DOHH2 (cell line): Measurements from ENCODE around the gene DONSON.

ENCODE experiments used
- H3F3A ChIP-seq: fragments of 200-600 bp; sonication (generic), shearing (Covaris generic); 2 replicates; pipeline ENCODE4 v1.6.0; 2016; ENCODE audit warnings: antibody characterized with exemption, mild to moderate bottlenecking; ENCODE audit not compliant: control insufficient read depth, insufficient read depth
- H3K27ac ChIP-seq: fragments of 200-600 bp; sonication (generic); 2 replicates; pipeline ENCODE4 v1.5.1; 2014; ENCODE audit warnings: low read depth, mild to moderate bottlenecking, low read length, moderate library complexity
- H3K27me3 ChIP-seq: fragments of 200-600 bp; sonication (generic); 2 replicates; pipeline ENCODE4 v1.6.1; 2014; ENCODE audit warnings: mild to moderate bottlenecking, low read length, mixed read lengths; ENCODE audit not compliant: control insufficient read depth
- H3K36me3 ChIP-seq: fragments of 200-600 bp; sonication (generic); 2 replicates; pipeline ENCODE4 v1.6.1; 2014; ENCODE audit warnings: mild to moderate bottlenecking, low read length, moderate library complexity, mixed read lengths; ENCODE audit not compliant: control insufficient read depth
- H3K4me1 ChIP-seq: fragments of 200-600 bp; sonication (generic); 2 replicates; pipeline ENCODE4 v1.6.1; 2014; ENCODE audit warnings: mild to moderate bottlenecking, low read length, mixed read lengths; ENCODE audit not compliant: control insufficient read depth
- H3K4me2 ChIP-seq: fragments of 200-600 bp; sonication (generic); 2 replicates; pipeline ENCODE4 v1.6.0; 2014; ENCODE audit warnings: mild to moderate bottlenecking, low read length, moderate library complexity
- H3K4me3 ChIP-seq: fragments of 200-600 bp; sonication (generic); 2 replicates; pipeline ENCODE4 v1.5.1; 2014; ENCODE audit warnings: mild to moderate bottlenecking, low read length, mixed read lengths
- H3K79me2 ChIP-seq: fragments of 200-600 bp; sonication (generic); 2 replicates; pipeline ENCODE4 v1.6.1; 2014; ENCODE audit warnings: mild to moderate bottlenecking, low read length, mixed read lengths; ENCODE audit not compliant: control insufficient read depth
- H3K9me2 ChIP-seq: fragments of 200-600 bp; sonication (generic); replicated peaks from 2 replicates; pipeline ENCODE4 v1.6.1; 2014; ENCODE audit warnings: mild to moderate bottlenecking, low read length, mixed read lengths; ENCODE audit not compliant: control insufficient read depth
- H3K9me3 ChIP-seq: fragments of 200-600 bp; sonication (generic); 2 replicates; pipeline ENCODE4 v1.6.1; 2014; ENCODE audit warnings: antibody characterized with exemption, low read length, mixed read lengths; ENCODE audit not compliant: control insufficient read depth, insufficient read depth
- H4K20me1 ChIP-seq: fragments of 200-600 bp; sonication (generic); 2 replicates; pipeline ENCODE4 v1.6.0; 2014; ENCODE audit warnings: low read depth, mild to moderate bottlenecking, antibody characterized with exemption, low read length, moderate library complexity; ENCODE audit not compliant: control insufficient read depth, insufficient read depth
- EZH2phosphoT487 ChIP-seq: fragments of 200-600 bp; sonication (generic); IDR thresholded peaks from 2 replicates; pipeline ENCODE4 v1.6.1; 2017; ENCODE audit warnings: borderline replicate concordance, mild to moderate bottlenecking, antibody characterized with exemption, low read length, moderate library complexity, mixed read lengths
- TF ChIP-seq, protein P1 (sequence below): fragments of 200-600 bp; sonication (generic); IDR thresholded peaks from one replicate; pipeline ENCODE4 v1.5.1; 2014; ENCODE audit warnings: antibody characterized with exemption, mild to moderate bottlenecking, low read depth, low read length; ENCODE audit not compliant: poor library complexity, severe bottlenecking

Gene DONSON

DNA sequence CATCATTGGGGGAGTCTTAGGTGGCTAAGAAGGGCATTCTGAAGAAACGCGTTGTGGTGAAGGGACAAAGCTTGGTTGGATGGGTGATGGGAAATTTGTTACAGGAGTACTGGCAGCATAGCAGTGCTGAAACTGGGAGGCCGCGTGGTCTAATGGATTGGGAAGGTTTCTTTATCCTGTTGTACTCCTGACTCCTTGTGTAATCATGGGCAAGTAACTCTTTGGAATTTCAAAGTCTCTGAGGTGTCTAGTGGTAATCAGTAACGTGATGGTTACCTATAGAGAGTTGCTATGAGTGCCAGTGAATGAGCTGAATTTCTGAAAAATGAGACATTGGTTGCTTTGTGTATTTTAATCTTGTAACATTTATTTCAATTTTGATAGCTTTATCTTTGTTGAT lies 18.5 kb downstream of the DONSON start:
- Histone ChIP-seq H3K4me2 (no peak overlapping the region), H3K4me3 (no peak overlapping the region), H3K9me3 (no peaks in the 10 kb centered on the region), H3K36me3 (peaks cover 93% of the 10 kb centered on the region), H3K79me2 (peaks cover 37% of the 10 kb centered on the region), H3K9me2 (no peaks in the 10 kb centered on the region), H3F3A (peaks cover 49% of the 10 kb centered on the region), H3K4me1 (no peaks in the 10 kb centered on the region), H4K20me1 (no peaks in the 10 kb centered on the region), H3K27ac (no peak overlapping the region), H3K27me3 (no peaks in the 10 kb centered on the region)
- TF ChIP-seq EZH2phosphoT487 = no peak
- TF ChIP-seq, protein P1, sequence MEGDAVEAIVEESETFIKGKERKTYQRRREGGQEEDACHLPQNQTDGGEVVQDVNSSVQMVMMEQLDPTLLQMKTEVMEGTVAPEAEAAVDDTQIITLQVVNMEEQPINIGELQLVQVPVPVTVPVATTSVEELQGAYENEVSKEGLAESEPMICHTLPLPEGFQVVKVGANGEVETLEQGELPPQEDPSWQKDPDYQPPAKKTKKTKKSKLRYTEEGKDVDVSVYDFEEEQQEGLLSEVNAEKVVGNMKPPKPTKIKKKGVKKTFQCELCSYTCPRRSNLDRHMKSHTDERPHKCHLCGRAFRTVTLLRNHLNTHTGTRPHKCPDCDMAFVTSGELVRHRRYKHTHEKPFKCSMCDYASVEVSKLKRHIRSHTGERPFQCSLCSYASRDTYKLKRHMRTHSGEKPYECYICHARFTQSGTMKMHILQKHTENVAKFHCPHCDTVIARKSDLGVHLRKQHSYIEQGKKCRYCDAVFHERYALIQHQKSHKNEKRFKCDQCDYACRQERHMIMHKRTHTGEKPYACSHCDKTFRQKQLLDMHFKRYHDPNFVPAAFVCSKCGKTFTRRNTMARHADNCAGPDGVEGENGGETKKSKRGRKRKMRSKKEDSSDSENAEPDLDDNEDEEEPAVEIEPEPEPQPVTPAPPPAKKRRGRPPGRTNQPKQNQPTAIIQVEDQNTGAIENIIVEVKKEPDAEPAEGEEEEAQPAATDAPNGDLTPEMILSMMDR = no peak

DNA sequence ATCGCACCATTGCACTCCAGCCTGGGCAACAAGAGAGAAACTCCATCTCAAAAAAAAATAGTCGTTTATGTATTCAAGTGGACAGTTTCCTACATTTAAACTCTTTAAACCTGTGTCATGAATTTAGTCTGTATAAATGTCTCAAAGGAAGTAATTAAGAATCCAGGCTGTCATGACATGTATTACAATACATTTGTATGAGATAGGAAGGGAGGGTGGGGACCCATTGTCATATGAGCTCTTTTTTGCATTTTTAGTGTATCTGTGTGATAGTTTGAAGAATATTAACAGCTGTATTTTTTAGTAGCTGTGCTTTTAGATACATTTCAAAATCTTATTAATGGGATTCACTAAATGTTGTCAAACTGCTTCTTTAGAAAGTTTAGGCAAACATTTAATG lies 20.0 kb downstream of the DONSON start:
- Histone ChIP-seq H3K27me3 (no peaks in the 10 kb centered on the region), H3K4me1 (no peaks in the 10 kb centered on the region), H3K36me3 (peaks cover 92% of the 10 kb centered on the region), H3K27ac (no peak overlapping the region), H3K9me3 (no peaks in the 10 kb centered on the region), H3K4me3 (no peak overlapping the region), H3K79me2 (peaks cover 44% of the 10 kb centered on the region), H4K20me1 (0 out of 2 replicates have a peak, but pooled peaks cover 3% of the 10 kb centered on the region), H3K9me2 (no peaks in the 10 kb centered on the region), H3K4me2 (no peak overlapping the region), H3F3A (peaks cover 37% of the 10 kb centered on the region)
- TF ChIP-seq EZH2phosphoT487 = no peak
- TF ChIP-seq, protein P1 = no peak

DNA sequence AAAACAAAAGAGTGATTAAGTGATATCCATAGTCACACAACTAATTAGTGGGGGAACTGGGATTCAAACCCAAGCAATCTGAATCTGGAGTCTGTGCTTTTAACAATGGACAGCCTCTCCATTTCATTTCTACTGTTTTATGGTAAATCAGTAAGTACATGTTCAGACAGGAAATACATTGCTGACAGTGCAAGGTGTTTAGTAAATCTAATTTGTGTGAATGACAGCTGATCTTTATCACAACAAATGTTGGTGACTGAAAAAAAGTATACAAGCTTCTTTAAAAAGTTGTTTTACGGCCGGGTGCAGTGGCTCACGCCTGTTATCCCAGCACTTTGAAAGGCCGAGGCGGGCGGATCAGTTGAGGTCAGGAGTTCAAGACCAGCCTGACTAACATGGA lies 20.6 kb downstream of the DONSON start:
- no peaks in the 10 kb centered on the region for H3K4me1 ChIP-seq
- peaks cover 47% of the 10 kb centered on the region for H3K79me2 ChIP-seq
- H3K36me3 ChIP-seq = peaks cover 92% of the 10 kb centered on the region

More for the DNA sequence above, 20.6 kb downstream of the DONSON start:
- no peaks in the 10 kb centered on the region for H3K27me3 ChIP-seq
- no peak for TF ChIP-seq EZH2phosphoT487
- TF ChIP-seq, protein P1 = no peak
- H3K9me2 ChIP-seq = no peaks in the 10 kb centered on the region
- H4K20me1 ChIP-seq = 0 out of 2 replicates have a peak, but pooled peaks cover 3% of the 10 kb centered on the region
- peaks cover 32% of the 10 kb centered on the region for H3F3A ChIP-seq
- no peak overlapping the region for H3K4me2 ChIP-seq
- H3K9me3 ChIP-seq = no peaks in the 10 kb centered on the region
- no peak overlapping the region for H3K27ac ChIP-seq
- H3K4me3 ChIP-seq = no peak overlapping the region
